GM19397 (cell line): ENCODE data around the gene ZFAND4.
A peak's percentile ranks its signal among the peaks of the same experiment; 100 is the strongest.
"Not testable (repeated sequence)": the region's sequence is repeated elsewhere in the genome, so short reads cannot be mapped to it uniquely, and the experiment has no call there.

Source experiments
- ATAC-seq: cut with Tn5 transposase; IDR thresholded peaks from one replicate; pipeline ENCODE4 v1.9.1; 2021; ENCODE audit warnings: mild to moderate bottlenecking, moderate library complexity; ENCODE audit not compliant: unreplicated experiment

The ZFAND4 gene

GRCh38 chr10:45672181-45673073, at the start of gene ZFAND4:
TSS of gene ZFAND4 (minus strand) at chr10:45672772. CDS start at chr10:45663725, 9,047 bp downstream.
- peak; percentile 97 for ATAC-seq

- ATAC-seq, result not testable (repeated sequence)
These were observed 48.9 kb upstream of the ZFAND4 start for GRCh38 chr10:45721503-45721902.

- not testable (repeated sequence) for ATAC-seq
These were observed 45.1 kb upstream of the ZFAND4 start for GRCh38 chr10:45717642-45718041.

- ATAC-seq, result not testable (repeated sequence)
These were observed 44.5 kb upstream of the ZFAND4 start for GRCh38 chr10:45717053-45717452.

- ATAC-seq, result not testable (repeated sequence)
These were observed 38.7 kb upstream of the ZFAND4 start for GRCh38 chr10:45711223-45711622.

- peak; percentile 89 for ATAC-seq
These were observed 37.7 kb upstream of the ZFAND4 start for GRCh38 chr10:45710200-45710796.

GRCh38 chr10:45678467-45678866, 5.9 kb upstream of the ZFAND4 start:
- not testable (repeated sequence) for ATAC-seq

- no peak for ATAC-seq
These were observed 2.8 kb upstream of the ZFAND4 start for GRCh38 chr10:45675388-45675787.

- no peak for ATAC-seq
These were observed 589 bp upstream of the ZFAND4 start for GRCh38 chr10:45673074-45673648.

- ATAC-seq, result not testable (repeated sequence)
These were observed 1.3 kb downstream of the ZFAND4 start for GRCh38 chr10:45671300-45671699.

- not testable (repeated sequence) for ATAC-seq
These were observed 2.7 kb downstream of the ZFAND4 start for GRCh38 chr10:45669897-45670296.

- ATAC-seq, result no peak
These were observed 11.6 kb downstream of the ZFAND4 start for GRCh38 chr10:45660876-45661411.

- ATAC-seq, result no peak
These were observed 15.3 kb downstream of the ZFAND4 start for GRCh38 chr10:45657033-45657926.

GRCh38 chr10:45655219-45655618, 17.4 kb downstream of the ZFAND4 start:
- no peak for ATAC-seq

GRCh38 chr10:45654753-45655141, 17.8 kb downstream of the ZFAND4 start:
- not testable (repeated sequence) for ATAC-seq

- ATAC-seq, result peak; percentile 81
These were observed 19.1 kb downstream of the ZFAND4 start for GRCh38 chr10:45653454-45653853.

GRCh38 chr10:45652511-45652910, 20.1 kb downstream of the ZFAND4 start:
- ATAC-seq, result no peak

GRCh38 chr10:45649296-45649695, 23.3 kb downstream of the ZFAND4 start:
- no peak for ATAC-seq

GRCh38 chr10:45647118-45647517, 25.5 kb downstream of the ZFAND4 start:
- ATAC-seq, result no peak

GRCh38 chr10:45646384-45647050, 26.1 kb downstream of the ZFAND4 start:
- ATAC-seq, result no peak
